GM19025 (cell line): Measurements from ENCODE around the gene CDKN2B-AS1.

Experiments
- ATAC-seq: cut with Tn5 transposase; IDR thresholded peaks from one replicate; pipeline ENCODE4 v1.9.1; 2021; ENCODE audit warnings: mild to moderate bottlenecking, low read depth, moderate library complexity; ENCODE audit not compliant: unreplicated experiment

Gene CDKN2B-AS1

GRCh38 chr9:21982391-21982790, 12.2 kb upstream of the CDKN2B-AS1 start:
- ATAC-seq = no peak

- no peak for ATAC-seq
These were observed 11.6 kb upstream of the CDKN2B-AS1 start for GRCh38 chr9:21982861-21983560.

- ATAC-seq = no peak
These were observed 11.0 kb upstream of the CDKN2B-AS1 start for GRCh38 chr9:21983561-21983935.

GRCh38 chr9:21984101-21984500, 10.5 kb upstream of the CDKN2B-AS1 start:
- no peak for ATAC-seq

- ATAC-seq = no peak
These were observed 8.5 kb upstream of the CDKN2B-AS1 start for GRCh38 chr9:21985964-21986667.

- no peak for ATAC-seq
These were observed 6.3 kb upstream of the CDKN2B-AS1 start for GRCh38 chr9:21988056-21988990.

- no peak for ATAC-seq
These were observed 5.0 kb upstream of the CDKN2B-AS1 start for GRCh38 chr9:21989440-21990189.

- ATAC-seq = no peak
These were observed 3.3 kb upstream of the CDKN2B-AS1 start for GRCh38 chr9:21991072-21991959.

GRCh38 chr9:21993007-21993406, 1.6 kb upstream of the CDKN2B-AS1 start:
- ATAC-seq = no peak

GRCh38 chr9:21993893-21994555, 567 bp upstream of the CDKN2B-AS1 start, which contains the start of gene CDKN2A:
CDKN2A (minus strand) TSS chr9:21994392.
- ATAC-seq = peak; percentile 38

GRCh38 chr9:21995006-21995665, 545 bp downstream of the CDKN2B-AS1 start:
- peak; percentile 67 for ATAC-seq

GRCh38 chr9:21995666-21996398, 1.2 kb downstream of the CDKN2B-AS1 start:
- ATAC-seq = no peak

GRCh38 chr9:21996438-21996837, 1.8 kb downstream of the CDKN2B-AS1 start:
- no peak for ATAC-seq

GRCh38 chr9:21996858-21997257, 2.3 kb downstream of the CDKN2B-AS1 start:
- no peak for ATAC-seq

GRCh38 chr9:21997480-21997879, 2.9 kb downstream of the CDKN2B-AS1 start:
- ATAC-seq = no peak

- no peak for ATAC-seq
These were observed 3.4 kb downstream of the CDKN2B-AS1 start for GRCh38 chr9:21998026-21998425.

- ATAC-seq = no peak
These were observed 7.4 kb downstream of the CDKN2B-AS1 start for GRCh38 chr9:22002038-22002437.
